HUES48 (cell line): ENCODE data around the gene HMOX1.
"Not testable (repeated sequence)": the region's sequence is repeated elsewhere in the genome, so short reads cannot be mapped to it uniquely, and the experiment has no call there.

Experiments used
- H3K27ac ChIP-seq: one replicate; pipeline ENCODE4 v1.7.0; 2013; ENCODE audit warnings: low read depth, low read length, inconsistent platforms
- H3K27me3 ChIP-seq: 2 replicates; pipeline ENCODE4 v1.6.1; 2013; ENCODE audit warnings: mild to moderate bottlenecking, low read length; ENCODE audit not compliant: control insufficient read depth, insufficient read depth
- H3K36me3 ChIP-seq: 2 replicates; pipeline ENCODE4 v1.6.1; 2013; ENCODE audit warnings: low read length; ENCODE audit not compliant: control insufficient read depth, insufficient read depth
- H3K4me1 ChIP-seq: 2 replicates; pipeline ENCODE4 v1.6.1; 2013; ENCODE audit warnings: mild to moderate bottlenecking, low read length; ENCODE audit not compliant: control insufficient read depth, insufficient read depth
- H3K4me3 ChIP-seq: 2 replicates; pipeline ENCODE4 v1.5.1; 2013; ENCODE audit warnings: mild to moderate bottlenecking, low read depth, low read length
- H3K9ac ChIP-seq: 2 replicates; pipeline ENCODE4 v1.6.1; 2013; ENCODE audit warnings: mild to moderate bottlenecking, low read depth, low read length, moderate library complexity
- H3K9me3 ChIP-seq: 2 replicates; pipeline ENCODE4 v1.6.1; 2013; ENCODE audit warnings: low read length; ENCODE audit not compliant: control insufficient read depth, insufficient read depth

HMOX1 gene

DNA sequence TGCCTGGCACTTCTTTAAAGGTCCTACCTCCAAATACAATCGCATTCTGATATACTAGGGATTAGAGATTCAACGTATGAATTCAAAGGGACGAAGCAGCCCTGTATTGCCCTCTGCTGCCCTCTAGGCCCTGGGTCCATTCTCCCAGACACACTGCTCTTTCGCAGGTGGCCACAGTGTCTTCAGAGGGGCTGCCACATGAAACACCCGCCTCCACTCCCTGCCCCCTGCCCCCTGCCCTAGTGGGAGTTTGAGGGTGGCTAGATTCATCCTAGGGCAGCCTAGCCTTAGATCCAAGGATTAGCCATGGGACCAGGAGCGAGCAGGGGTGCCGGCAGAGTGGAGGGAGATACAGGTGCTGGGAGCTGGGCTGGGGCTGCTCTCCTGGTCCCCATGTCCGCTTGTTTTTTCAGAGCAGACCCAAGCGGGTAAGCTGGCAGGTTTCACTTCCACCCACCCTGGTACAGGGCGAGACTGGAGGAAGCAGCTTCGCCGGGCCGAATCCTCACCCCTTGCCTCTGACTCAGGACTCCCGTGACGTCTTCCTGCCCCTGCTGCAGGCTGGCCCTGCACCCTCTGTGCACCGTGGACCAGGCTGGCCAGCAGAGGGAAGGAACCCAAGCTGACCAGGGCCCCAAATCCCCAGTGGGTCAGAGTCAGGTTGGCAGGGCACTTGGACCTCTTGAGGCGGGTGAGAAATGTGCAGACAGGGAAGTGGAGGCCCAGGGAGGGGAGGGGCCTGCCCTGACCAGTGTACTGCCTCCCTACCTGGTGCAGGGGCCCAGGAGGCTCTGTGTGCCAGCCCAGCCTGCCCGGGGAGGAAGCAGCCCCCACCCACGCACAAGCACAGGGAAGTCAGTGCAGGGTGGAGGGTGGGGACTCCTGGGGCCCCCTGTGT is 28.4 kb upstream of the HMOX1 start:
- Histone ChIP-seq H3K4me3 (no peak overlapping the region), H3K9me3 (no peaks in the 10 kb centered on the region), H3K4me1 (peaks cover 10% of the 10 kb centered on the region; the same call in 1 of the 2 replicates), H3K27me3 (peaks cover 6% of the 10 kb centered on the region), H3K36me3 (no peaks in the 10 kb centered on the region), H3K27ac (no peak overlapping the region), H3K9ac (no peak overlapping the region)

GRCh38 chr22:35353318-35353717 is 27.6 kb upstream of the HMOX1 start:
- peaks cover 6% of the 10 kb centered on the region for H3K27me3 ChIP-seq
- no peaks in the 10 kb centered on the region for H3K9me3 ChIP-seq
- peaks cover 10% of the 10 kb centered on the region; the same call in 1 of the 2 replicates for H3K4me1 ChIP-seq
- H3K9ac ChIP-seq: no peak overlapping the region
- H3K4me3 ChIP-seq: no peak overlapping the region
- no peak overlapping the region for H3K27ac ChIP-seq
- H3K36me3 ChIP-seq: no peaks in the 10 kb centered on the region

- H3K27ac ChIP-seq: no peak overlapping the region
- H3K4me1 ChIP-seq: peaks cover 10% of the 10 kb centered on the region; the same call in 1 of the 2 replicates
- H3K36me3 ChIP-seq: no peaks in the 10 kb centered on the region
These were observed 26.8 kb upstream of the HMOX1 start for GRCh38 chr22:35354068-35354467.

GRCh38 chr22:35357883-35358621 is 22.8 kb upstream of the HMOX1 start:
- Histone ChIP-seq H3K27me3 (no peaks in the 10 kb centered on the region), H3K9me3 (no peaks in the 10 kb centered on the region), H3K27ac (no peak overlapping the region)

More at GRCh38 chr22:35354068-35354467, 26.8 kb upstream of the HMOX1 start:
- peaks cover 6% of the 10 kb centered on the region for H3K27me3 ChIP-seq
- H3K4me3 ChIP-seq: no peak overlapping the region
- no peak overlapping the region for H3K9ac ChIP-seq
- H3K9me3 ChIP-seq: no peaks in the 10 kb centered on the region

GRCh38 chr22:35359380-35360065 is 21.4 kb upstream of the HMOX1 start:
- Histone ChIP-seq H3K36me3 (no peaks in the 10 kb centered on the region), H3K27ac (no peak overlapping the region), H3K9ac (no peak overlapping the region), H3K4me1 (no peaks in the 10 kb centered on the region), H3K9me3 (no peaks in the 10 kb centered on the region), H3K27me3 (no peaks in the 10 kb centered on the region), H3K4me3 (no peak overlapping the region)

More at GRCh38 chr22:35357883-35358621, 22.8 kb upstream of the HMOX1 start:
- H3K4me1 ChIP-seq: no peaks in the 10 kb centered on the region
- no peak overlapping the region for H3K4me3 ChIP-seq
- H3K36me3 ChIP-seq: no peaks in the 10 kb centered on the region
- no peak overlapping the region for H3K9ac ChIP-seq

- Histone ChIP-seq H3K27ac (no peak overlapping the region), H3K36me3 (no peaks in the 10 kb centered on the region), H3K4me3 (no peak overlapping the region), H3K27me3 (no peaks in the 10 kb centered on the region), H3K9me3 (no peaks in the 10 kb centered on the region), H3K9ac (no peak overlapping the region), H3K4me1 (no peaks in the 10 kb centered on the region)
These were observed 19.8 kb upstream of the HMOX1 start for GRCh38 chr22:35361001-35361558.

GRCh38 chr22:35363566-35364086 is 17.3 kb upstream of the HMOX1 start:
- H3K27ac ChIP-seq: no peak overlapping the region
- H3K36me3 ChIP-seq: no peaks in the 10 kb centered on the region
- H3K9ac ChIP-seq: no peak overlapping the region
- H3K27me3 ChIP-seq: no peaks in the 10 kb centered on the region
- 0 out of 2 replicates have a peak, but pooled peaks cover 3% of the 10 kb centered on the region for H3K4me1 ChIP-seq
- H3K4me3 ChIP-seq: no peak overlapping the region
- no peaks in the 10 kb centered on the region for H3K9me3 ChIP-seq

- H3K27me3 ChIP-seq, H3K36me3 ChIP-seq, H3K27ac ChIP-seq, H3K4me1 ChIP-seq, H3K9me3 ChIP-seq, H3K9ac ChIP-seq, H3K4me3 ChIP-seq: not testable (repeated sequence)
These were observed 16.7 kb upstream of the HMOX1 start for GRCh38 chr22:35364230-35364629.

DNA sequence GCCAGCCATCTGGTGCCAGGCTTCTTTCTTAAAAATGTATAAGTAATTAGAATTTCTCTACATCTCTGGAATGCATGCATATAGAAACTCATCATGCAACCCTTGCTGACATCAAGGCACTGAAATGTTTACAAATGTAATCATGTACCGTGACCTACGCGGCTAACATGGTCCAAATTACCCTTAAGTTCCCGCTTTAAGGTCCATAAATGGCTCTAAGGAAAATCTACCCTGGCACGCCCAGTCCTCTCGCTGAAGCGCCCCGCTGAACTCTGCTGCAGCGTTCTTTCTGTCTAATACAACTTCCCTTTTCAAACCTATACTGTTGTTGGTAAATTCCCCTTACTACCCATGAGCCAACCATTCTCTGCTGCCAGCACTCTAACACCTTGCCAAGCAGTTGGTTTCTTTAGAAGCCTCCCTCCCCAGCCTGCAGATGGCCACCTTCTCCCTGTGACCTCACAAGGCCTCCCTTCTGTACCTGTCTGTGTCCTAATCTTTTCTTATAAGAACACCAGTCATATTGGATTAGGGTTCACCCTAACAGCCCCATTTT is 13.5 kb upstream of the HMOX1 start:
- H3K9me3 ChIP-seq: no peaks in the 10 kb centered on the region
- H3K9ac ChIP-seq: no peak overlapping the region
- no peak overlapping the region for H3K27ac ChIP-seq
- H3K36me3 ChIP-seq: no peaks in the 10 kb centered on the region
- no peaks in the 10 kb centered on the region for H3K27me3 ChIP-seq
- peaks cover 16% of the 10 kb centered on the region for H3K4me1 ChIP-seq
- no peak overlapping the region for H3K4me3 ChIP-seq

DNA sequence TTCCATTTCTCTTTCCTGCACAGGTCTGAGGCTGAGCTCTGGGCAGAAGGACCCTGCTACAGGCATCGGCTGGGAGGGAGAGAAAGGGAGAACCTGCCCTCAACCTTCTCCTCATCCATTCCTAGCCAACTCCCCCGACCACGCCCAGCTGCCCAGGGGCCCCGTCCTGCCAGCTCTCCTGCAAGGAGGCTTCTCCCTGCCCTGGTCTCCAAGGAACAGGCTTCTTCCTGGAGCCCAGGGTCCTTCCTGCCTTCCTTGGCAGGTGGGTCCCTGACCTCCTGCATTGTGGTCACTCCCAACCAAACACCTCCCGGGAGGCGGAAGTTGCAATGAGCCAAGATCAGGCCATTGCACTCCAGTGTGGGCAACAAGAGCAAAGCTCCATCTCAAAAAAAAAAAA is 12.5 kb upstream of the HMOX1 start:
- no peaks in the 10 kb centered on the region for H3K36me3 ChIP-seq
- no peaks in the 10 kb centered on the region for H3K27me3 ChIP-seq
- H3K9ac ChIP-seq: no peak overlapping the region
- no peaks in the 10 kb centered on the region for H3K9me3 ChIP-seq
- H3K4me3 ChIP-seq: no peak overlapping the region
- H3K4me1 ChIP-seq: peaks cover 16% of the 10 kb centered on the region
- H3K27ac ChIP-seq: no peak overlapping the region
